Ovary (tissue), 9 donors: Measurements from ENCODE around the gene MROH7. TPM values are rescaled to one million over a fixed set of nuclear protein-coding genes. Genes with fewer than 3 reads are reported as not detected.

Source experiments
- DNase-seq, 5 donors: peaks; one replicate each; pipeline ENCODE4 v3.0.0-alpha.2; 2019 to 2020
- H3K27ac ChIP-seq, 2 donors: fragments of 200-600 bp; one replicate each; pipeline versions ENCODE4 v1.5.1 to v1.8.0; 2019 to 2022
- H3K27me3 ChIP-seq: fragments of 200-600 bp; one replicate; pipeline ENCODE4 v1.8.0; 2022
- H3K36me3 ChIP-seq: fragments of 200-600 bp; sonication (generic); one replicate; pipeline ENCODE4 v1.5.1; 2019
- H3K4me1 ChIP-seq: one replicate; pipeline ENCODE4 v1.8.1; 2013; ENCODE audit warnings: mild to moderate bottlenecking, moderate library complexity; ENCODE audit not compliant: insufficient read depth
- H3K4me3 ChIP-seq: fragments of 200-600 bp; sonication (generic); one replicate; pipeline ENCODE4 v1.5.1; 2017
- H3K9me3 ChIP-seq, 2 donors: fragments of 200-600 bp in 1 of 2; sonication (generic) in 1 of 2; one replicate each; pipeline versions ENCODE4 v1.5.1 to v1.8.1; 2013 to 2019; ENCODE audit warnings: mild to moderate bottlenecking in 1 of 2, moderate library complexity in 1 of 2
- EP300 ChIP-seq: sonication (generic); formaldehyde crosslinking; IDR thresholded peaks from one replicate; pipeline ENCODE4 v1.6.1; 2017; ENCODE audit warnings: antibody characterized with exemption
- POLR2A ChIP-seq: fragments of 450-650 bp; IDR thresholded peaks from one replicate; pipeline ENCODE4 v1.6.1; 2017; ENCODE audit warnings: antibody characterized with exemption, mild to moderate bottlenecking, moderate library complexity
- WGBS, 3 donors: extraction: QIAGEN DNeasy Blood & Tissue Kit in 1 of 3; methylation state at CpG; one replicate each; pipeline versions ENCODE4 v1.1.5 to v1.1.7; 2013 to 2017; 5-methylcytosine and 5-hydroxymethylcytosine counted together
- intact Hi-C, 4 donors: fragments of 100-400 bp; cut with DNase I; formaldehyde crosslinking; loops; one replicate each; pipeline versions ENCODE4 v1.11.0 to v1.15.1; 2022 to 2023
- polyA plus RNA-seq, 2 donors: library from polyadenylated mRNA; stranded (reverse); fragments of 200-250 nt in 1 of 2; fragments of 350-450 nt in 1 of 2; fragmentation: Illumina TruSeq in 1 of 2; extraction: RNeasy Lipid Tissue Mini Kit (QIAGEN cat#74804) in 1 of 2; gene quantifications; one replicate each; pipeline ENCODE4 v1.2.3, GENCODE V29; 2013 to 2014
- total RNA-seq, 7 donors: library from RNA; depleted of rRNA in 2 of 7; stranded (reverse); fragments of >200 nt in 2 of 7; fragmentation: NEBNext Ultra II Directional in 3 of 7; extraction: Animal tissue kit (Norgen Biotek cat#: 25700) in 3 of 7; gene quantifications; one replicate each; pipeline versions ENCODE4 v1.1.0 to v1.2.4, GENCODE V29; 2016 to 2023
- TF ChIP-seq, protein P1 (sequence below), 3 donors: fragments of 450-650 bp in 2 of 3; fragments of 200-600 bp in 1 of 3; IDR thresholded peaks; one replicate each; pipeline versions ENCODE4 v1.5.1 to v1.8.0; 2016 to 2022; ENCODE audit warnings: antibody characterized with exemption in 3 of 3, mild to moderate bottlenecking in 1 of 3
- donor health status: DM: no; HTN: no; CAD: no; lungs with moderate emphysema.
- donor health status: DM: no; HTN: no; CAD: no.
- donor health status: Bipolar disorder and iron deficiency.
- donor health status: DM: yes; HTN: yes; CAD: no.
- donor health status: DM: no; HTN: no; CAD: no.
- donor health status: DM: yes; HTN: yes; CAD: no.

The MROH7 gene
- total and polyA plus RNA-seq, 9 donors = 3.1 to 20.9 (median 9.3) TPM

DNA sequence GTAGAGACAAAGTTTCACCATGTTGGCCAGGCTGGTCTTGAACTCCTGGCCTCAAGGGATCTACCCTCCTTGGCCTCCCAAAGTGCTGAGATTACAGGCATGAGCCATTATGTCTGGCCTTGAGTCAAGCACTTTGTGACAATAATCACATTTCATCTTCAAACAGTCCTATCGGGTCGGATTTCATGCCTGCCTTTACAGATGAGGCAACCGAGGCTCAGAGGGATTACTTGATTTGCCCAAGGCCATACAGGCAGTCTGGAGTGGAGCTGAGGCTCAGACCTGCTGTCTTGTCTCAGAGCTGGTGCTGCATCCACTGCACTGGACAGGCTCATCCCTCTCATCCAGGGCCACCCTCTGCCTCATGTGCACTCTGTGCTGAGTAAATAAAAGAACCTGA is 44.8 kb upstream of the MROH7 start:
- Histone ChIP-seq H3K4me1 (no peaks in the 10 kb centered on the region), H3K27me3 (no peaks in the 10 kb centered on the region), H3K9me3 (no peaks in the 10 kb centered on the region), H3K4me3 (no peak overlapping the region), H3K36me3 (no peaks in the 10 kb centered on the region), H3K27ac (no peak overlapping the region)
- 86 to 90% (median 86%) methylated on average over 3 of the region's 3 CpGs for WGBS, 3 donors
- TF ChIP-seq, protein P1, sequence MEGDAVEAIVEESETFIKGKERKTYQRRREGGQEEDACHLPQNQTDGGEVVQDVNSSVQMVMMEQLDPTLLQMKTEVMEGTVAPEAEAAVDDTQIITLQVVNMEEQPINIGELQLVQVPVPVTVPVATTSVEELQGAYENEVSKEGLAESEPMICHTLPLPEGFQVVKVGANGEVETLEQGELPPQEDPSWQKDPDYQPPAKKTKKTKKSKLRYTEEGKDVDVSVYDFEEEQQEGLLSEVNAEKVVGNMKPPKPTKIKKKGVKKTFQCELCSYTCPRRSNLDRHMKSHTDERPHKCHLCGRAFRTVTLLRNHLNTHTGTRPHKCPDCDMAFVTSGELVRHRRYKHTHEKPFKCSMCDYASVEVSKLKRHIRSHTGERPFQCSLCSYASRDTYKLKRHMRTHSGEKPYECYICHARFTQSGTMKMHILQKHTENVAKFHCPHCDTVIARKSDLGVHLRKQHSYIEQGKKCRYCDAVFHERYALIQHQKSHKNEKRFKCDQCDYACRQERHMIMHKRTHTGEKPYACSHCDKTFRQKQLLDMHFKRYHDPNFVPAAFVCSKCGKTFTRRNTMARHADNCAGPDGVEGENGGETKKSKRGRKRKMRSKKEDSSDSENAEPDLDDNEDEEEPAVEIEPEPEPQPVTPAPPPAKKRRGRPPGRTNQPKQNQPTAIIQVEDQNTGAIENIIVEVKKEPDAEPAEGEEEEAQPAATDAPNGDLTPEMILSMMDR (IDR thresholded peaks at IDR 0.05) = no peak
- TF ChIP-seq POLR2A (no peak), EP300 (no peak)
- intact Hi-C loops = no loop called here
- no peak for DNase-seq

DNA sequence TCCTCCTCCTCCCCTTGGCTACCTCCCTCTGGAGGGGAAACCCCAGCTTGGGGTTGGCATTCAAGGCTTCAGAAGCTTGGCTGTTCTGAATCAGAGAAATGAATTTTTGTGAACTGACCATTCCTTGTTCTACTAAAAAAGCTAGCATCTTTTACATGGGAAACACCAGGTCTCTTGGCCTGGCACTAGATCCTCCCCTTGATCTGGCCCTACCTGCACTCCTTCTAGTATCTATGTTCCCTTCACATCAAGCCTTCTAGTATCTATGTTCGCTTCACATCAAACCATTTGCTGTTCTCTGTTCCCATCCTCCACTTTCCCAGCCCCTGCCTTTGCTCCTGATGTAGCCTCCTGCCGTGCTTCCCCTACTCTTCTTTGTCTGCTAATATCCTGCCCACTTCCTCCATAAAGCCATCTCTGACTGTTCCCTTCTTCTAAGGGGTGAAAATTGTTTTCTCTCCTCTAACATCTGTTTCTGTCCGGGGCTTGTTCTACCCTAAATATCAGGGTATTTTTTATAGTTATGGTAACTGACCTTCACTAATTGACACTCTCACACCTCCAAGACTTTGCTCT is 44.0 kb upstream of the MROH7 start:
- H3K36me3 ChIP-seq = no peaks in the 10 kb centered on the region
- 79 to 86% (median 84%) methylated on average over 3 of the region's 3 CpGs for WGBS, 3 donors
- H3K4me1 ChIP-seq = no peaks in the 10 kb centered on the region
- TF ChIP-seq, protein P1 (IDR thresholded peaks at IDR 0.05) = no peak
- no peak for TF ChIP-seq EP300
- no peak for TF ChIP-seq POLR2A
- no peak overlapping the region for H3K4me3 ChIP-seq
- H3K27me3 ChIP-seq = no peaks in the 10 kb centered on the region
- H3K27ac ChIP-seq = no peak overlapping the region
- DNase-seq = no peak
- intact Hi-C loops = no loop called here
- no peaks in the 10 kb centered on the region for H3K9me3 ChIP-seq

DNA sequence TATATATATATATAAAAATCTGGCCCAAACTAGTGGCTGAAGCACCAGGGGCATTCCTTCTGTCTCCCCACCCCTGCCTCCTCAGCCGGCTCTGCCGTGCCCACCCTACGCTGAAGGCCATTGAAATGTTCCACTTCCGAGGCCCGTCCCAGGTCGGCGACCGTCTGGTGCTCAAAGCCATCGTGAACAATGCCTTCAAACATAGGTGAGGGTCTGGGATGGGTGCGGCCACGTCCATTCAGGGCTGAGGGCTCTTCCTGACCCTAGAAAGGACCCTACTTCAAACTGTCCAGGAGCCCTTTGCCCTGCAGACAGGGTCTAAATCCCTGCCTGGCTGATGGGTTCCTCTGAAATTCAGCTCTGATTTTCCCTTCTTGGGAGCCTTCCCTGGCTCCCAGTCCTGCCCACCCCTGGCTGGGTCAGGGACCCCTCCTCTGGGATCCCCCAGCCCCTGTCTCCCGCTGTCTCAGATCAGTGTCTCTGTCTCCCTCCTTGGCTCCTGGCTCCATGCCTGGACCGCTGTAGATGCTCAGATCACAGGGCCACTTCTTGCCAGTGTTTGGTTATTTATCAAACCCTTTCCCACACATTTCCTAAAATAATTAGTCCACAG is 42.3 kb upstream of the MROH7 start:
- Histone ChIP-seq H3K9me3 (no peaks in the 10 kb centered on the region), H3K36me3 (no peaks in the 10 kb centered on the region), H3K27me3 (no peaks in the 10 kb centered on the region), H3K4me1 (no peaks in the 10 kb centered on the region), H3K4me3 (no peak overlapping the region), H3K27ac (no peak overlapping the region)
- no peak for DNase-seq
- TF ChIP-seq, protein P1 (IDR thresholded peaks at IDR 0.05) = no peak
- no peak for TF ChIP-seq POLR2A
- TF ChIP-seq EP300 = no peak
- intact Hi-C loops = no loop called here
- 87 to 91% (median 89%) methylated on average over 13 of the region's 13 CpGs for WGBS, 3 donors

DNA sequence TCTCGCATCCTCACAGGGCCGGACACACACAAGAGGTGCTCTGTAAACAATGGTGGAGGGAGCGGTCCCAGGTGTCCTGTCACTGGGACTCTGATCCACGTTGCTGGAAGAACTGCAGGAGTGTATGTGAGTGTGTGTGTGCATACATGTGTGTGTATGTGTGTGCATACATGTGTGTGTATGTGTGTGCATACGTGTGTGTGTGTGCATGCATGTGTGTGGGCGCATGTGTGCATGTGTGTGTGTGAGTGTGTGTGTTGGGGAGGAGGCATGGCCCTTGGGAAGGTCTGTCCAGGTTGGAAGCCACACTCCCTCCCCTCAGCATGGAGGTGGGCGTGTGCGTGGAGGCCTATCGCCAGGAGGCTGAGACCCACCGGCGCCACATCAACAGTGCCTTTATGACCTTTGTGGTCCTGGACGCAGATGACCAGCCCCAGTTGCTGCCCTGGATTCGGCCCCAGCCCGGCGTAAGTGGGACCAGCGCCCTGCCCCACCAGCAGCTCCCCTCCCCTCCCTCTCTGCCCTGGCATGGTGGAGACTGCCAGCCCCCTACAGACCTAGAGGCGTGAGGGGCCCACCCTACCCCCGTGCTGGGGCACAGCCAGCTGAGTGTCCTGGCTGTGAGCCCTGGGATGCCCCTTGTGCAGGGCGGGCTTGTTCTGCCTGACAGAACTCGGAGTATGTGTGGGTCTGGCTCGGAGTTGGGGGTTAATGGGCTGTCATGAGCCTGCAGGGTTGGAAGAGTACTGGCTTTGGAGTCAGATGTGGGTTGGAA is 40.5 kb upstream of the MROH7 start:
- H3K36me3 ChIP-seq = no peaks in the 10 kb centered on the region
- no peaks in the 10 kb centered on the region for H3K9me3 ChIP-seq
- intact Hi-C loops = no loop called here
- TF ChIP-seq POLR2A (no peak), EP300 (no peak)
- TF ChIP-seq, protein P1 (IDR thresholded peaks at IDR 0.05) = no peak
- no peaks in the 10 kb centered on the region for H3K27me3 ChIP-seq
- H3K4me3 ChIP-seq = no peak overlapping the region
- no peak overlapping the region for H3K27ac ChIP-seq
- WGBS, 3 donors = 81 to 87% (median 85%) methylated on average over 16 to 21 of the region's 21 CpGs
- DNase-seq = no peak
- no peaks in the 10 kb centered on the region for H3K4me1 ChIP-seq
